Dermis blood vessel endothelial cell (primary cell): ENCODE results near the gene OTOP1. TPM values are rescaled to one million over a fixed set of nuclear protein-coding genes. Genes with fewer than 3 reads are reported as not detected.
"Not testable (repeated sequence)": the region's sequence is repeated elsewhere in the genome, so short reads cannot be mapped to it uniquely, and the experiment has no call there.

Experiments
- DNase-seq: peaks from one replicate; pipeline ENCODE4 v3.0.0; 2010
- total RNA-seq: library from RNA; depleted of rRNA; stranded (reverse); fragments of >200 nt; gene quantifications from 2 replicates; pipeline ENCODE4 v1.2.3, GENCODE V29; 2014

OTOP1 gene
- not detected in 2 replicates for total RNA-seq

GRCh38 chr4:4226606-4227438, at the start of gene OTOP1:
OTOP1 (minus strand) TSS chr4:4226929; CDS start chr4:4226864, 65 bp downstream.
- no peak for DNase-seq

- no peak for DNase-seq
Observed at GRCh38 chr4:4274226-4274625, 47.5 kb upstream of the OTOP1 start.

DNA sequence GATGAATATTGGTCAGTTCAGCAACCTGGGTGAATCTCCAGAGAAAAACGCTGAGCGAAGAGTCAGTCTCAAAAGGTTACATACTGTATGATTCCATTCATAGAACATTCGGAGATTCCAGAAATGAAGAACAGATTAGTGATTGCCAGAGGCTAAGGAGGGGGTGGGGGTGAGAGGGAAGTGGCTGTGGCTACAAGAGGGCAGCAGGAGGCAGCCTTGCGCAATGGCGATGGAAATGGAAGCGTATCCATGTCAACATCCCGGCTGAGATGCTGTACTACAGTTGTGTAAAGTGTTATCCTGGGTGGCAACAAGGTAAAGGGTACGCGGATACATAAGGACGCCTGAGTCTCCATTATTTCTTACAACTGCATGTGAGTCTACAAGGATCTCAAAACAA, 45.2 kb upstream of the OTOP1 start:
- DNase-seq: no peak

DNA sequence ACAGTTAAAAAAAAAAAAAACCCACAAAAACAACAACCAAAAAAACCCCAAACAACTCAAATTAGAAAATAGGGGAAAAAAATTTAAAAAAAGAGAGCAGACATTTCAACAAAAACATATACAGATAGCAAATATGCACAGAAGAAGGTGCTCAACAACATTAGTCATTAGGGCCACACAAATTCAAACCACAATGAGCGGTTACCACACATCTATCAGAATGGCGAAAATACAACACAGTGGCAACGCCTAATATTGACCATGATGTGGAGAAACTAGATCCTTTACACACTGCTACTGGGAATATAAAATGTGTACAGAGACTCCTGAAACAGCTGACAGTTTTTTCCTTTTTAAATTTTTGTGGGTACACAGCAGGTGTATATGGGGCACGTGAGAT, 43.8 kb upstream of the OTOP1 start:
- DNase-seq: no peak

GRCh38 chr4:4269856-4270255, 43.1 kb upstream of the OTOP1 start:
- peak; percentile 87 for DNase-seq

DNA sequence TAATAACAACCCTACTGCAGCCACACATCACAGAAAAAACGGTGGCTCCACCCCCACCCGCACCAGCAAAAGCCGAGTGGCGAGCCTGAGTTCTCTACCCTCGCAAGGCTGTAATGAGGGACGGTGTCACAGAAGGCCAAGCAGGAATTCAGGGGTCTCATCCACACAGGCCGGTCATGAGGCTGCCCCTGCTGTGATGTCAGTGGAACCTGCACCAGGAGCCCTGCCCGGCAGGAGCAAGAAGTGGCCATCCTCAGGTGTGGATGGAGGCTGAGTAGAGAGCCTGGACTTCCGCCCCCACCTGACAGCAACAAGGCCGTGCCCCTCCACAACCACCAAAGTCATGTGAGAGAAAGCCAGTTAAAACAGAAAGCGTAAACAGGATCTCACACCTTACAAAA, 42.6 kb upstream of the OTOP1 start:
- no peak for DNase-seq

DNA sequence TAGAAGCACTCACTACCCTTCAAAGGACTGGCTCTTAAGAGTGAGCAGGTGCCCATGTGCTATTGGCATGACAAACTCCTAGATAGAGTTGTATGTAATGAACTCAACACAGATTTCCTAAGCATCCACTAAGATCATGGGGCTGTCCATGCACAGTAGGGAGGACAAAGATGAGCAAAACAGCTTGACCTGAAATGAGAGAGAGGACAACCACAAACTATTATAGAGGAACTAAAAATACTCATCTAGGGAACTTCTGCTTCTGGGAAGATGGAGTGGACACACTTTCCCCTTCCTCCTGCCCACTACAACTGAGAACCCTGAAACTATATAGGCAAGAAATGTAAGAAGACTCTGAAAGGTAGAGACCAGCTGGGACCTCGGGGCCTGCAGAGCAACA, 42.0 kb upstream of the OTOP1 start:
- no peak for DNase-seq

DNA sequence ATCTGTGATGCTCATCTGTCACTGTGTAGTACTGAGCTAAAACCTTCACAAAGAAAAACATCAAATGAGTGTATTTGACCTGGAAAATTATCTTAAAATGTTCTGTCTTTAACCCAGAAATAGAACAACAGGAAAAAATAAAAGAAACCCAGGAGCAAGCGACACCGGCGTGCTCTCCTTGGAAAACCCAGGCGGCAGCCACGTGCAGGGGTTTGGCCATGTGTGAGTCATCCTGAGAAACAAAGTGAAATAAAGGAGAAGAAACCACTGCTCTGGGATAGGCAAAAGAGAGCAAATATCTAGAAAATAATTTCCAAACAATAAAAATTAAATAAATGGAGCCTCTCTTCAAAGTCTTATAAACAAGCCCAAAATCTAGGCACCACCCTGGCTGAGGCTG, 41.3 kb upstream of the OTOP1 start:
- peak; percentile 69 for DNase-seq

- DNase-seq: peak; percentile 83
Observed at GRCh38 chr4:4260185-4260751, 33.5 kb upstream of the OTOP1 start.

GRCh38 chr4:4259484-4260100, 32.9 kb upstream of the OTOP1 start:
- DNase-seq: no peak

DNA sequence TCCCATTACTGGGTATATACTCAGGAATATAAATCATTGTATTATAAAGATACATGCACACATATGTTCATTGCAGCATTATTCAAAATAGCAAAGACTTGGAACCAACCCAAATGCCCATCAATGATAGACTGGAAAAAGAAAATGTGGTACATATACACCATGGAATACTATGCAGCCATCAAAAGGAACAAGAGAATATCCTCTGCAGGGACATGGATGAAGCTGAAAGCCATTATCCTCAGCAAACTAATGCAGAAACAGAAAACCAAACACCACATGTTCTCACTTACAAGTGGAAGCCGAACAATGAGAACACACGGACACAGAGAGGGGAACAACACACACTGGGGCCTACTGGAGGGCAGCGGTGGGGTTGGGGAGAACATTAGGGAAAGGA, 31.0 kb upstream of the OTOP1 start:
- not testable (repeated sequence) for DNase-seq

DNA sequence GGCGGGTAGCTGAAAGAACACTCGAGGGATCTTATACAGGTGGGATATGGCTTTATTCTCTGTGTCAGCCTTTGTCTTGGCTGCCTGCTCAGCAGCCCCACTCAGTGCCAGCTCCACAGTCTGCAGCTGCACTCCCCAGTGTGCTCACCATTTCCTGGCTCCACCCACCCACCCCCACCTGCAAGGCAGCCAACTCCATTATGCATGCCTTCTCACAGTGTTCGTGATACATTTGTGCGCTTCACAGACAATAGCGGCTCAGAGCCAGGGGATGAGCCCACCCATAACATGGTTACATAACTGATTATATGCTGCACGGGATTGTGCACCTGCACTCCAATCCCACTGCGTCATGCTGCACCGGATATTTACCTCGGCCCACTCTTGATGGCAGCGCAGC, 30.1 kb upstream of the OTOP1 start:
- peak; percentile 82 for DNase-seq

GRCh38 chr4:4254666-4255065, 27.9 kb upstream of the OTOP1 start:
- no peak for DNase-seq

GRCh38 chr4:4254199-4254598, 27.5 kb upstream of the OTOP1 start:
- no peak for DNase-seq

DNA sequence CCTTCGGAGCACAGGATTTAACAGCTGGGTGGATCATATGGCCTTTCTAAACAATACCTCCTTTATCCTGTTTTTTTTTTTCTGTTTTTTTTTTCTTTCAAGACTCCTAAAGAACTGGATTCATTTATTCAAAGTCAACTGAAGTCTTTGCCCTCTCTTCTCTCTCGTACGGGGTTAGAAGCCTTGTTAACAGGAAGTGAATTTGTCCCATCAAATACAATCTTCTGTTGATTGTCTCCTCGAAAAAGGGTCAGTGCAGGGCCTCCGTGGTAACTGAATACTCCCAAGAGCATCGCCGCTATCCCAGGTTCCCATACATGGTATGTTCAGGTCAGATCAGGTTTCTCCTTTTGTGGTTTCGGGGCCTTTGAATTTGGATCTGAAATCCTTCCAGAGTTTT, 23.1 kb upstream of the OTOP1 start:
- no peak for DNase-seq

- DNase-seq: not testable (repeated sequence)
Observed at GRCh38 chr4:4249342-4249741, 22.6 kb upstream of the OTOP1 start.

GRCh38 chr4:4248885-4249203, 22.1 kb upstream of the OTOP1 start:
- no peak for DNase-seq

DNA sequence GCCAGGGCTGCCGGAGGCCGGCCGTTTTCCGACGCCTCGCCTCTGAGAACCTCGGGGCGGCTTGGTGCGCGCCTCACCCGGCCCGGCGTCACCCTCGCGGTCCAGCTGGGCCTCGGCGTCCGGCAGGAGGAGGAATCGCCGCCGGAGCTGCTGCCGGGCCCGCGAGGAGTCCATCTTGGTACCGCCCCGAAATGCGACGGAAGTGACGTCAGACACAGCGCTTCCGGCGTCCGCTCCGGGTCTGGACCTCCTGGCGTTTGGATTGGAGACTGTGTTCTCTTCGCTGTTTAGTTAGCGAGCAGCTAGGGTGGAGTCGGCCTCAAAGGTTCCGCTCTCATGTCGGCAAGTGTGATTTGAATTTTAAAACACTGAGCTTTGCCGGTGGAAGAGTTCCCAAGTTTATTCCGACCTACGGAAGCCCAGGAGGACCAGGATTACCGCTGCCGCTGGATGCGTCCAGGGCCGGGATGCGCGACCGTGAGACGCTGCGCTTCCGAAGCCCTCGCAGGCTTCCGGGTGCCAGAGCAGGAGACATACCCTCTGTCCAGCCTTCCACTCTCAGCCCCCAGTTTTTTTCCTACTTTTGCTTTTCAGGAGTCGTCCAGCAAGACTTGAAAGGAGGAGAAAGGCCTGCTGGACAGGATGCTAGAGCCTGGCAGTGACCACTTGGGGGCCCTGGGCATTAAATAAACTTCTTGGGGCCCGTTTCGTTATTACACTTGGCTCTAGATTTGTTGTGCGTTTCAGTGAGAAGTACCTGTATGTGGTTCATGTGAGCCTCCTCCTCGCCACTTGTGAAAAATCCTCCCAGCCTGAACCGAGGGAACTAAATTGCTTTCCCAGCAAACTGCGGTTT, 21.5 kb upstream of the OTOP1 start, which contains the start of gene TMEM128:
Gene TMEM128, minus strand, starts transcription at position 195 of the 856 bp plus-strand sequence. Its CDS starts 21 bp downstream, at position 174.
- DNase-seq: peak; percentile 96

- no peak for DNase-seq
Observed at GRCh38 chr4:4247696-4248028, 20.9 kb upstream of the OTOP1 start.

- no peak for DNase-seq
Observed at GRCh38 chr4:4245172-4245571, 18.4 kb upstream of the OTOP1 start.

- peak; percentile 57 for DNase-seq
Observed at GRCh38 chr4:4239551-4239950, 12.8 kb upstream of the OTOP1 start.

- no peak for DNase-seq
Observed at GRCh38 chr4:4233610-4234009, 6.9 kb upstream of the OTOP1 start.

GRCh38 chr4:4228356-4228668, 1.6 kb upstream of the OTOP1 start:
- no peak for DNase-seq
